Measurements from ENCODE around the gene IFT172.
A peak's percentile ranks its signal among the peaks of the same experiment; 100 is the strongest.

IFT172 gene

DNA sequence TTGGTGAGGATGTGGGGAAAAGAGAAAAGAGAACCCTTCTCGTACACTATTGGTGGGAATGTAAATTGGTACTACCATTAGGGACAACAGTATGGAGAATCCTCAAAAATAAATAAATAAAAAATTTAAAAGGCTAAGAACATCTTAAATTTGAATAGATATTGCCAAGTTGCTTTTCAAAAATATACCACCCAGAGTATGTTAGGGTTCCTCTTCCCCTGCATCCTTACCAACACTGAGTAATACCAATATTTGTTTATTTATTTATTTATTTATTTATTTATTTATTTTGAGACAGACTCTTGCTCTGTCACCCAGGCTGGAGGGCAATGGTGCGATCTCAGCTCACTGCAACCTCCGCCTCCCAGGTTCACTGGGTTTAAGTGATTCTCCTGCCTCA is 66.6 kb downstream of the IFT172 start:
- no peak for DNase-seq

- DNase-seq = no peak
Measured at GRCh38 chr2:27421660-27422250, 67.8 kb downstream of the IFT172 start.

GRCh38 chr2:27420996-27421395 is 68.5 kb downstream of the IFT172 start:
- DNase-seq = no peak

GRCh38 chr2:27416151-27416550 is 73.4 kb downstream of the IFT172 start:
- DNase-seq = no peak

- DNase-seq = no peak
Measured at GRCh38 chr2:27412419-27413152, 77.0 kb downstream of the IFT172 start.

- peak; percentile 93 for DNase-seq
Measured at GRCh38 chr2:27409321-27410073, 80.0 kb downstream of the IFT172 start, which contains the start of gene PPM1G. PPM1G (minus strand) TSS chr2:27409591; CDS start chr2:27409422, 169 bp downstream.

DNA sequence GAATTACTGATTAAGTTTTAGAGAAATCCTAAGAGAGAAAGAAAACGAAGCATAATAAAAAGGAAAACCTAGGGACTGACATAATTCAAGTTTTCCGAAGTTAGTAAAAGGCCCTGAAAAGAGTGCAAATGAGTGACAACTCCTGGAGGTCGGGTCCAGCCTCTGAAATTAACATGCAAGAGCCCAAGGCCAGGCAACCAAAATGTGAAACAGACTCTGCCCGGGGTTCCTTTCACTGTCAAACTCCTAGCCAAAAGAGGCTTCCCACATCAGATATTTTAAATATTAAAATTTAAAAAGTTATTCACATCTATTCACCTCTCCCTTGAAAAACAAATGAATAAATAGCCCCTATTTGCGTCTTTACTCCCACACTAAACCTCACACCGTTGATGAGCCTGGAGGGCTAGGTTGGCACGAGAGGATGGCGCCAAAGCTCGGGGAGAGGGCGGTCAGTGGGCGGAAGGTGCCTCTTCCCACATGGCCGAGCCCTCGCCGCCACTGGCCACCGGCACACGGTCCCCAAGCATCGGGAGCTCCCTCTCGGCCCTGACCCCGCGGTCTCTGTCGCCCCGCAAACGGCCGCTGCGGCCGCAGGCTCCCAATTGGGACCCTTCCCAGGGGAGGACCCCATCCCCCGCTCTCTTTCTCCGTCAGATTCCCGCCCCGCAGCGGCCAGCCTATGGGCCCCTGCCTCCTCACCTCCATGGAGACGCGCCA is 80.8 kb downstream of the IFT172 start:
- DNase-seq = no peak

GRCh38 chr2:27407798-27408491 is 81.6 kb downstream of the IFT172 start:
- no peak for DNase-seq

- DNase-seq = no peak
Measured at GRCh38 chr2:27400348-27401135, 89.0 kb downstream of the IFT172 start.

DNA sequence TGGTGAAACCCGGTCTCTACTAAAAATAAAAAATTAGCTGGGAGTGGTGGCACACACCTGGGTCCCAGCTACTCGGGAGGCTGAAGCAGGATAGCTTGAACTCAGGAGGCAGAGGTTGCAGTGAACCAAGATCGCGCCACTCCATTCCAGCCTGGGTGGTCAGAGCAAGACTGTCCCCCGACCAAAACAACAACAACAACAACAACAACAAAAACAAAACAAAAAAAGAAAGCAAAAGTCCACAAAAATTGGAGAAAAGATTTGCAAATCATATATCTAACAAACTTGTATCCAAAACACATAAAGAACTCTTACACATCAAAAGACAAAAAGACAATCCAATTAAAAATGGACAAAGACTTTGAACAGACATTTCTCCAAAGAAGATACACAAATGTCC is 90.6 kb downstream of the IFT172 start:
- no peak for DNase-seq

All from KG1 (cell line).